A172 (cell line): ENCODE data around the gene RIT1. TPM values are rescaled to one million over a fixed set of nuclear protein-coding genes. Genes with fewer than 3 reads are reported as not detected.

Experiments used
- DNase-seq: peaks from one replicate; pipeline ENCODE4 v3.0.0-alpha.2; 2015; ENCODE audit warnings: low spot score
- total RNA-seq: library from RNA; depleted of rRNA; stranded (reverse); fragments of >200 nt; shearing (Covaris generic); gene quantifications from 2 replicates; pipeline ENCODE4 v1.2.3, GENCODE V29; 2014

The RIT1 gene
- total RNA-seq, 1 experiment from 2014 or later = 81.9 TPM

- peak; percentile 94 for DNase-seq
Measured at GRCh38 chr1:155892796-155893195, 18.4 kb downstream of the RIT1 start.

- DNase-seq = no peak
Measured at GRCh38 chr1:155890251-155890650, 20.9 kb downstream of the RIT1 start.

- no peak for DNase-seq
Measured at GRCh38 chr1:155889566-155889965, 21.6 kb downstream of the RIT1 start.

- no peak for DNase-seq
Measured at GRCh38 chr1:155888481-155888880, 22.7 kb downstream of the RIT1 start.

GRCh38 chr1:155884982-155885381, 26.2 kb downstream of the RIT1 start:
- DNase-seq = no peak

- no peak for DNase-seq
Measured at GRCh38 chr1:155884031-155884960, 26.9 kb downstream of the RIT1 start.

GRCh38 chr1:155882766-155883165, 28.4 kb downstream of the RIT1 start:
- no peak for DNase-seq

GRCh38 chr1:155882235-155882634, 28.9 kb downstream of the RIT1 start:
- DNase-seq = no peak

GRCh38 chr1:155880950-155881349, 30.2 kb downstream of the RIT1 start:
- no peak for DNase-seq

GRCh38 chr1:155880251-155880650, 30.9 kb downstream of the RIT1 start:
- DNase-seq = no peak

GRCh38 chr1:155877945-155878344, 33.2 kb downstream of the RIT1 start:
- no peak for DNase-seq

- DNase-seq = peak; percentile 79
Measured at GRCh38 chr1:155873860-155874259, 37.3 kb downstream of the RIT1 start.

- DNase-seq = no peak
Measured at GRCh38 chr1:155872527-155872926, 38.6 kb downstream of the RIT1 start.

- DNase-seq = no peak
Measured at GRCh38 chr1:155871390-155871789, 39.8 kb downstream of the RIT1 start.

- DNase-seq = no peak
Measured at GRCh38 chr1:155867766-155868165, 43.4 kb downstream of the RIT1 start.

GRCh38 chr1:155864393-155864792, 46.8 kb downstream of the RIT1 start:
- DNase-seq = no peak

- no peak for DNase-seq
Measured at GRCh38 chr1:155861896-155862295, 49.3 kb downstream of the RIT1 start.

GRCh38 chr1:155860970-155861510, 50.1 kb downstream of the RIT1 start:
- no peak for DNase-seq

GRCh38 chr1:155859881-155860871, 51.0 kb downstream of the RIT1 start:
- peak; percentile 87 for DNase-seq

GRCh38 chr1:155859234-155859829, 51.8 kb downstream of the RIT1 start, which contains the start of gene SYT11:
Gene SYT11 (plus strand): TSS chr1:155859567. CDS start chr1:155859762, 195 bp downstream.
- DNase-seq = peak; percentile 100

GRCh38 chr1:155858800-155859233, 52.3 kb downstream of the RIT1 start:
- no peak for DNase-seq
